Left forelimb (tissue), 1 donor: Measurements from ENCODE around the gene PDE5A.
"Not testable (repeated sequence)": the region's sequence is repeated elsewhere in the genome, so short reads cannot be mapped to it uniquely, and the experiment has no call there.

Experiments
- DNase-seq: peaks from one replicate; pipeline ENCODE4 v3.0.0-alpha.2; 2018; ENCODE audit warnings: low spot score

The PDE5A gene

DNA sequence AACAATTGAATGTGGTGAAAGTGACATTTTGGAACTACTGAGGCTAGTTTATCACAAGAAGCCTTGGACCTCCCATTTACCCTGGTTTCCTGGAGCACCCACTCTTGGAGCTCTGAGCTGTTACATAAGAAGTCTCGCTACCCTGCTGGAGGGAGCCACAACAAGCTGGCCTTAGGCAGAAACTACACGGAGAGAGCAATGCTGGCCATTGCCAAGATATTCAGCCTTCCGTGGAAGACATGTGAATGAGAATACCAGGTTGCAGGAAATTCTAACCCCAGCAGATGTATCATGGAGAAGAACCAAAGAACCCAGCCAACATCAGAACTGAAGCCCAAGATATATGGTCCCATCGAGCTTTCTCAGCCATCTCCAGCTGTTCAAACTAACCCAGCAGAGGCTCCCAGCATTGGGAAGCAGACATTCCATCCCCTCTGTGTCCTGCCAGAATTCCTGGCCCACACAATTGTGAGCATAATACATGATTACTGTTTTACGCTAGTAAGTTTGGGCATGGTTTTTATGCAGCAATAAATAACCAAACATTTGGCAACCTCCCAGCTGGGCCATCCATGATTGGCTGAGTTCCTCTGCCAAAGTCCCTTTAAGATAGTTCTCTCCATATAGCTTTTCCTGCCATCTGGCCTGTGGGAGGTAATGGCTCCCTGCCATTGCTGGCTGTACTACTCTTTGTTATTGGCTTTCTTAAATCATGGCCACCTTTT, 17.9 kb upstream of the PDE5A start:
- peak; percentile 78 for DNase-seq

DNA sequence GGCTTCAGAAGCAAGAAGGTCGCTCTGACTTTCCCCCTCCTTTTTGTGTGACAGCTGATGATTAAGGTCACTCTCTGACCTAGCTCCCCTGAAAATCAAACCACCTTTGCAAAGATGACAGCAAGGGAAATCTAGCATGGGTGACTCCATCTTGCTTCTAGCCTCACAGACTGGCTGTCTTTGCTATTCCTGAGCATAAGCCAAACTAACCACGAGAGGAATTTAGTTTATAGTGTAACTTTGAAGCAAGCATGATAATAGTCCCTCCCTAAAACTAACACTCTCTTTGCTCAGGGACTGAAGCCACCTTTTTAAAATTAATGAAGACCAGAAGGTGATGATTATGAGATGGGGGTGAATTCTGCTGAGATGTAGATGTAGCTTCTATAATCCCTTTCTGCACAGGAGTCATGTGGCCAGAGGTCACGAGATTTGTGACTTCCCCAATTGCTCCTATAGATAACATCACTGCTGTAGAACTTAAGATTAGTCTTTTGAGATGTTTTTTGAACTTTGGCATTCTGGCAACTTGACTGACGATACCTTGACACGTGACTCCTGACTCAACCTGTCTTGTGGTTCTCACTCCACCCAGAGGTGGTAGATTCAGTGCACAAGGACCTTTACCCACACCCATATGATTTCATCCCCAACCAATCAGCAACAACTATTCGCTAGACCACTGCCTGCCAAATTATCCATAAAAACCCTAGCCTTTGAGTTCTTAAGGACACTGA, 14.9 kb upstream of the PDE5A start:
- no peak for DNase-seq

DNA sequence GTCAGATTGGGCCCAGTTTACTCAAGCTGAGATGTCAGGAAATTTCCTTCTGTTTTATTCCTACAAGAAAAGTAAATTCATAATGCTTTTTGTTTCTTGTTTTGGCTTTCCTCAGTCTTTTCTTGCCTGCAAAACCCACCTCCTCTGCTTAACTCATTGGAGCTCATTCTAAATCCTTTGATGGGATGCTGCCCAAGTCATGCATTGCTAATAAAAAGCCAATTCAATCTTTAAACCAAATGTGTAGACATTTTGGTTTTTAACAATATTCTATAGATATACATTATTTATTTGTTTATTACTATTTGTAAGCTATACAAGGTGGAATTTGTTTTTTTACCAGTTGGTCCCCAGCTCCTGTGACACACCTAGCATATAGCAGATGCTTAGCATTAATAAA, 13.2 kb upstream of the PDE5A start:
- no peak for DNase-seq

DNA sequence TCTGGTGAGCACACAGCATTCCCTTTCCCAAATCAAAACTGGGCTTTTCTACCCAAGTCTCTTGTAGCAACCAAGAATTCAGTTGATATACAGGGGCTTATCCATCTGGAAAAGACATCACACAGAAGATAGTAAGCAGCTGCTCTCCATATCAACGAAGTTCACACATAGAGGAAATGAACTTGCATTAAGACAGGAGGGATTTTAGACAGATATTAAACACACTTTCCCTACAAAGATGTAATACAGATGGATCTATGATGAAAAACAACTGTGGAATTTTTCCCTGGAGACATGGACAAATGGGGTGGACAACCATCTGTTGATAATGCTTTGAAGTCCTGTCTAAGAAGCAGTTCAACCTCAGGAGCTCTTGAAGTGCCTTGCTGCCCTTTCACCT, 9.8 kb upstream of the PDE5A start:
- no peak for DNase-seq

DNA sequence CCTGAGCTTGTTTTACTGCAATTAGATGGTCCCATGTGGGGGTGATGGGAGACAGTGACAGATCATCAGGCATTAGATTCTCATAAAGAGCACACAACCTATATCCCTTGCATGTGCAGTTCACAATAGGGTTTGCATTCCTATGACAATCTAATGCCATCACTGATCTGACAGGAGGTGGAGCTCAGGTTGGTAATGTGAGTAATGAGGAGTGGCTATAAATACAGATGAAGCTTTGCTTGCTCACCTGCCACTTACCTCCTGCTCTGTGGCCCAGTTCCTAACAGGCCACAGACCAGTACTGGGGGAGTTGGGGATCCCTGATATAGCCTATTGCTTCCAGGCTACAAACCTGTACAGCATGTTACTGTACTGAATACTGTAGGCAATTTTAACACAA, 8.2 kb upstream of the PDE5A start:
- DNase-seq: not testable (repeated sequence)

DNA sequence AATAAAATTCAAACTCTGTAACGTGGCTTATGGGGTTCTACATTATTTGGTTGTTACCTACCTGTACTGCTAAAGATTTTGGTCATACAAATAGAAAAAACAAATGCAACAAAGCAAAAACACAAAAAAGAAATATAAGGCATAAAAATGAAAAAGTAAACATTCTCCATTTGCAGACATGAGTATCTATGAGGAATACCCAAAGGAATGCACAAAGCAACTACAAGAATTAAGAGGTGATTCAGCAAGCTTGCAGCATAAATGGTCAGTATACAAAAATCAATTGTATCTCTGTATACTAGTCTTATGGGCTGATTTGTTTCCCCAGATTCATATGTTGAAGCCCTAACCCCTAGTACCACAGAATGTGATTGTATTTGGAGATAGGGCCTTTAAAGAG, 3.6 kb upstream of the PDE5A start:
- DNase-seq: no peak

DNA sequence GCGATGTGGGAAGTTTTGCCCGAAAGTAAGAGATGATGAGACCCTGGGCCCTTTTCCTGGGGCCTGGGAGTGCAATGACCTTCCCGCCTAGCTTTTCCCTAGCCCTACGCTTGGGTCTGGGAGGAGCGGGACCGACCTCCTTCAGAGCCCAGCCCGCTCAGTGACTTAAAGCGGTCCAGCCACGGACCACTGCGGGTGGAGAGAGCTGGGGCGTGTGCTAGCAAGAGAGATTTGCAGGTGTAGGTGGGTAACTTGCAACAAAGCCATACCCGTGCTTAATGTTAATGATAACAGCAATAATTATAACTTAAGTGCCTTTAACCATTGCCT, 503 bp upstream of the PDE5A start:
- no peak for DNase-seq

DNA sequence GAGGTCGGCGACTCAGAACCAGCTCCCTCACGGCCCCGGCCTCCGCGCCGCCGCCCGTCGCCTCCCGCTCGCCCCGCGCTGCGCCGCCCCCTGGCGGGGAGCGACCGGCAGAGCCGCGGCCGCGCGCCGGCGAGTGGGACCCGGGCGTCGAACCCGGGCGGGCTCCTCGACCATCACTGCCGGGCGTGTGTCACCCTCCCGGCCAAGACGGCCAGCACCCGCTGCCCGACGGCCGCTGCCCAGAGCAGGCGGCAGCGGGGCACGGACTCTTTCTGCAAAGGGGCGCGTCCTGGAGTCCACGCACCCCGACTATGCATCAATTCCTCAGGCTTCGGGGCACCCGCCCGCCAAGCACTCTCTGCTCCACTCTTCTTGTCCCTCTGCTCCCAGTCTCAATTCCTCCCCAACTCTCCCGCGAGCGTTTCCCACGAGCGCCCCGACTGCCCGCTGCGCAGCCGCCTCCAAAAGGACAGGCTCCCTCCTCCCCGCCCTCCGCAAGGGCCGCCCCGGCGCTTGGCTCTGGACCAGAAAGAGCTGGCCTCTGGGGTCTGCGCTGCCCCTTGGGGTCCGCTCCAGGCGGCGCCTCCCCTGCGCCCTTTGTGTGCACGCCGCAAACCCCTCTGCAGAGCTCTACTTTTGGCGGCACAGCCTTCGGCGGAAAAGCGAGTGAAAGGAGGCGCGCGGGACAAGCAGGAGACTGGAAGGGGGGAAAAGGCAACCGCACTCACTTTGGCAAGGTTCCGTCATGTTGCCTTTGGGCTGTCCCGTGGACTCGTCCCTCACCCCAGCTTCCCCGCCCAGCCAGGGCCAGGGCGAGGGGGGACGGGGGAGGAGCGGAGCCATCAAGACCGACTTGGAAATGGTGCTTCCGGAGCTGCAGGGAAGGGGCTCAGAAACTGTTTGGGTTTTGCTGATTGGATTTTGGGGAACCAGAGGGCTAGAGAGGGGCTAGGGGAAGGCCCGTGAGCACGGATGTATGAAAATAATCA, 1.0 kb downstream of the PDE5A start:
- DNase-seq: peak; percentile 83

DNA sequence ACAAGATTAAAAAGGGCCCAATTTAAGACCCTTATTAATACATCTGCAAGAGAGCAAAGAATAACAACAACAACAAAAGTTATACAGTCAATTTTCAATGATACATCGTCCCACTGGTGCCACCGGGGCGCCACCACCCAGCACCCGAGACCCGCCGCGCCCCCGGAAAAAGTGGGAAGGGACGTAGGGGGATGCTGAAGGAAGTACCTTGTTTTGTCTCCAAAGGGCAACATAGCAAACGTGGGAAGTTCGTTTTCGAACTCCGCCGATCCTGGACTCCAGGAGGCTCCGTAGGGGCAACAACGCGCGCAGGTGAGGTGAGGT, 1.7 kb downstream of the PDE5A start:
- no peak for DNase-seq

DNA sequence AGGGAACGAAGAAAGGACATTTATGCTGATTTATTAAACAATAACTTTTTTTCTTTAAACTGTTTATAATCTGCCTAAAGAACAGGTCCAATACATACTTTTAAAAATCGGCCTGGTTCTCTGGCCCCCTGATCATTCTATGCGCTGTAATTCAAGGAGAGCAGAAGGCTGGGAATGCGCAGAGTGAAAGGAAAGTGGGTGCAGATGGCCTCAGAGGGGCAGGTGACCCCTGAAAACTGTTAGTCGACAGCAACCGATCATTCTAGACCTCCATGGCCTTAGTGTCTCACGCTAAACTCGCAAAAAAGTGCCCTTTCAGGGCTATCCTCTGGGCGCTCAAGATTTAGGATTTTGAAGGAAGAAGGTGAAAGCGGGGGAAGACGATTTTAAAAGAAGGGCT, 2.2 kb downstream of the PDE5A start:
- no peak for DNase-seq

DNA sequence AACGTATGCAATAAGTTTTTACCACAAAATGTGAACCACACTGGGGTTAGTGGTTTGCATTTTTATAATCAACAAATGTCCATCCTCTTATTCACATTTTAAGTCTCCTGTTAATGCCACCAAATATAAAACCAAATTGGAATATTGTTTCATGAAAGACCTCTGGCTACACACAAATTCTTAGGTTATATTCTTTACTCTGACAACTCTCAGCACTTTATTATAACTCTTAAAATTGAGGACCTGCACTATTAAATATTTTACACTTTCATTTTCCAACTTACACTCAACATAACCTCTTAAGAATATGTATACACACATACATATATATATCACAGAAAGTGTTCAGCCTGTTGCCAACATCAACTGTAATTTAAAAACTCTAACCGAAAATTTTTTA, 2.8 kb downstream of the PDE5A start:
- no peak for DNase-seq

DNA sequence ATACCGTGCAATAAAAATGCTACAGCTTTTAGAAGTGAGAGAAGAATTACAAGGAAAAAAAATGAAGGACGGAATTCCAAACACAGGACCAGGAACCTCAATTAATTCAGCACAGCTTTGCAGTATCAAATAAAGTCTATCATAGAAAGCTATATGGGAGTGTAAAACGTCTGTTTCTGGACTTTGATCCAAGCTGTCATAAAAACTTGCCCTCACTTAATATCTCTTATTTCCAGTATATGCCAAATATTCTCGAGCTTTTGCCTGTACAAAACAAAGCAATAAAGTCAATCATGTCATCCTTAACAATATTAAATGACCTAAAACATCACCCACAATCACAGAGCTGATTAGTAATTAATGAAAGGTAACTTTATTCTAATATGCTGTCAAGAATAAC, 4.2 kb downstream of the PDE5A start:
- DNase-seq: no peak

DNA sequence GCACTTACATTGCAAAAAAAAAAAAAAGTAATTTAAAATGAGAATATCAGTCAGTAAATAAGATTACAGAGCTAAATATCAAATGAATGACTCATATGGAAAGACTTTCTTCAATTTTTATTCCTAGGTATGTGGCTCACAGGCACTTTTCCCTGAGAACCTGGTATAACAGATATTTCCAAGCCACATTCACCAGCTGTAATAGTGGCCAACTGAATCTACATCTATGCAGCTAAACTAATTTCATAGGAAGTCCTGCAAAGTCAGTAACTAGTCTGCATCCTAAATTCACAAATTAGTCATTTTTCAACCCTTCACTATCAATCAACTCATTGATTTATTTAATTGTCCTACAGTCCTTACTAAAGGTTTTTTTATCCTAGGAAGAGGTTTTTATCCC, 5.6 kb downstream of the PDE5A start:
- no peak for DNase-seq

DNA sequence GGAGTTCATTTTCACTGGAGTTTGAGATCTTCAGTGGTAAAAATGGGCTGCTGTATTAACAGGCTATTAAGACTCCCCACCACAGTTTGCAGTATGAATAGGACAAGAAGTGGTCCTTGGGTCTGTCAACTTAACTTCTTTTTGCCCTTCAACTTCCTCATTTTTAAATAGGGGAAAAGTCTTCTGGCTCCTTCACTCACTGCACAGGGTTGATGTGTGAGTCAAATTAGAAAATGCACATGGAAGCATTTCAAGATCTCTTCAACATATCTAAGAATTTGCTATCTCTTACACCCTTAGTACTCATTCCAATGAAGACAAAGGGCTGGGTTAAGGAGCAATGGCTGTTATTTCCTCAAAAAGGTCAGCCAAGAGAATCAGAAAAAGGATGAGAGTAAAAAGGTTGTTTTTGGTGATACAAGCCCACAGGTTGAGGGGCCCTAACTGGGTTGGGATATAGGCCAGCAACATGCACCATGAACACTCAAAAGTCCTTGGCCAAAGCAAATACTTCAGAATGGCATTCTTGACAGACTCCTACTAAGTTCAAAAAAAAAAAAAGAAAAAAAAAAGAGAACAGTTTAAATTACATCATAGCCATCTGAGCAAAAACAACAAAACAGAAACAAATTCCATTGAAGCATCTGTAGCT, 13.4 kb downstream of the PDE5A start:
- no peak for DNase-seq

DNA sequence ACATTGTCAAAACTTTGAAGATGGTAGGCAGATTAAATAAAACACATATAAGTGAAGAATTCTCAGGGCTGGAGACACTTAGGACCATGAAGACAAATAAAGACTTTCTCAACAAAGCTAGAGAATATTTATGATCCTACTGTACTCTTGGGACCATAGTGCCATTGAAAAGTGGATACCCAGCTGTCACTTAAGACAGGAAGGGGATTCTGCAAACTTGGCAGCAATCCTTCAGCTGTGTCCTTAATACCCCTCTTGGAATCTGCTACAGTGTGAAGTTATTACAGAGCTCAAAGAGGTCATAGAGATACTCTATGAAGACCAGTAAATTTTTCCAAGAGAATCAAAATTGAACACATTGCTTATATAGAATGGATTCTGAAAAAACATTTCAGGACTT, 24.3 kb downstream of the PDE5A start:
- DNase-seq: no peak

DNA sequence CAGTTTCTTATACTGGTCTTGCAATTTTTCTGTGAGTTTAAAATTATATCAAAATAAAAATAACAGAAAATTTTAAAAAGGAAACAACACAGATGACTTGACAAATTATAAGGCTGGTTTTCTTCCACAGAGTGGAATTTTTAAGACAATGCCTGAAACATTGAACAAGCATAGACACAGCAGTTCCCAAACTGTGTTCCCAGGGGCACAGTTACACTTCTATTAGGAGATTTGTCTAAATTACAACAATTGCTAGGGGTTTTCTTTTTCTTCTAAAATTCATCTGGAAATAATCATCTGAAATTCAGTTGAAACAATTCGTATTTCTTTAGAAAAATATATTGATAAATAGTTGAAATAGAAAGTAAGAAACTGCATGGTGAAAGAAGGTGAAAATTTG, 26.2 kb downstream of the PDE5A start:
- DNase-seq: no peak

DNA sequence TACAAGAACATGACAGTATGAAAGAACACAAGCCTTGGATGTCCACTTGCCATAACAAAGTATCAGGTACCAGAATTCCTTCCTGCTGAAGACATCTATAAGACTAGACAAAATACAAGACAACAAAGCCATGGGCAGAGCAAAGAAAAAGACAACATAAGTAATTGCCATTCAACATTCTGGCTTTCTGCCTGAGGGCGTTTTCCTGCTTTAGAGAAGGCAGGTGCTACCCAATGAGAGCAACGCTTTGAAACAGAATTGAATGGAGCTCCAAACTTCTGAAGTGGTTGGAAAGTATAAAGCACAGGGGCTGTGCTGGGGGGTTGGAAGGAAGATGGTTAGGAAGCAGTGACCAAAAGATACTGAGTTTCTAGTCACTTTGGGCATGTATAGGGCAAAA, 30.1 kb downstream of the PDE5A start:
- no peak for DNase-seq

DNA sequence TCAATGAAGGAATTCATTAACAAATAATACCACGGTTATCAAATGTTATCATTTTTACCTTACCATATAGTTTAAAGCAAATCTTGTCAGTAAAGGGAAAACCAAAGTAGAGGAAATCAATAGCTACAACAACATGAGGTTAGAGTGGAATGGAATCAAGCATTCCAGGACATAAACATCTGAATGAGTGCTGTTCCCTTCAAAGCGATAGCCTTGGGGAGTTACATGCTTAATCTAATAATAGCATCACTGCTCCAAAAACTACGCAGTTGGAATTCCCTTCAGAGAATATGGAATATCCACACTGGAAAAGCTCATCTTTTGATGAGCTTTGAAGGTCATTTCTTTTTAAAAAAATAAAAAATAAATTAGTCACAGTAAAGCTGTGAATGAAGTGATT, 31.2 kb downstream of the PDE5A start:
- DNase-seq: no peak

DNA sequence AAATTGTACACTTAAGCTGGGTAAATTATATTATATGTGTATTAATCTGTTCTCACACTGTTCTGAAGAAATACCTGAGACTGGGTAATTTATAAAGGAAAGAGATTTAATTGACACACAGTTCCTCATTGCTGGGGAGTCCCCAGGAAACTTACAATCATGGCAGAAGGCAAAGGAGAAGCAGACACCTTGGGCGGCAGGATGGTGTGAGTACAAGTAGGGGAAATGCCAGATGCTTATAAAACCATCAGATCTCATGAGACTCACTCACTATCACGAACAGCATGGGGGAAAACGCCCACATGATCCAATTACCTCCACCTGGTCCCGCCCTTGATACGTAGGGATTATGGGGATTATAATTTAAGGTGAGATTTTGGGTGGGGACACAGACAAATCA, 34.9 kb downstream of the PDE5A start:
- DNase-seq: no peak

DNA sequence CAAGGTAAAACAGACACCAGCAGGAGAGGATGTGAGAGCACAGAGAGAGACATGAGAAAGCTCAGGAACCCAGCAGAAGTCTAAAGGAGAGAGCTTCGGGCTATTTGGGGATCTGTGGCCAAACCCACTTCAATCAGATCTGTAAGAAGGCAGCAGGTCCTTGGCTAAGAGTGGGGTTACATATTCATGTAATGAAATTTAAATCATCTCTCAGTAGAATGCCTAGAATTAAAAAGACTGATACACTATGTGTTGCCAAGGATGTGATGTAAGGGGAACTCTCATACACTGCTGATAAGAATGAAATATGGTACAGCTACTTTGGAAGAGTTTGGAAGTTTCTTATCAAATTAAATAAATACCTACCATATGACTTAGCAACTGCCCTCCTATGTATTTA, 35.8 kb downstream of the PDE5A start:
- DNase-seq: no peak

DNA sequence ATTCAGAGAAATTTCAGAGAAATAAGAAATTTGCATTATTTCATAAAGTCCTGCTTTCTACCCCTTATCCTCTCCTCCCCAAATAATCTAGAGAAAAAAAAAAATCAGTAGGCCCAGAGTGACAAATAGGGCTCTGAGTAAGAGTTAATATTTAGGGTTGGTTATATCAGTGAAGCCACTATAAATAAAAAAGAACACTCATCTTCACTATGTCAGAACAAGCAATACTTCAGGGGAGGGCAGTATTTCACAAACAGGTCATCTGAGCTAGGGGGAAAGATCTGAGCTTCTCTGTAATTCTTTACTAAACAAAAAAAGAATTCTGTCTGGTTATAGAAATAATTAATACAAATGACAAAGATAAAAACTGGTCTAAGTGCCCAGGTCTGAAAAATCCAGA, 39.4 kb downstream of the PDE5A start:
- no peak for DNase-seq

DNA sequence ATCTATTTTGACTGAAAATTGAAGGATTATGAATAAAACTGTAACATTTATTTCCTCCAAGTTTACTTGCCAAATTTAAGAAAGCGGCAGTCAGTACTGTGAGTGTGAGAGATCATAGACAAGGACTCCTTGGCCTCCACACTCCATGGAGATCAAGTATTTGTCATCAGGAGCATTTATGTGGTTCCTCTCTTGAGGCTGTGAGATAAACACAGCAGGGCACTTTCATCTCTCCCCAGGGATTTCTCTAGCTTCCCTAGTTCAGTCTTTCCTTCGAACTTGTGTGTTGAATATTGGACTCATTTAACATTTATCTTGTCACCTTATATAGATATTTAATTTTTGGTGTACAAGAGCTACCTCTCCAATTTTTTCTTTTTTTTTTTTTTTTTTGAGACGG, 40.8 kb downstream of the PDE5A start:
- DNase-seq: no peak

DNA sequence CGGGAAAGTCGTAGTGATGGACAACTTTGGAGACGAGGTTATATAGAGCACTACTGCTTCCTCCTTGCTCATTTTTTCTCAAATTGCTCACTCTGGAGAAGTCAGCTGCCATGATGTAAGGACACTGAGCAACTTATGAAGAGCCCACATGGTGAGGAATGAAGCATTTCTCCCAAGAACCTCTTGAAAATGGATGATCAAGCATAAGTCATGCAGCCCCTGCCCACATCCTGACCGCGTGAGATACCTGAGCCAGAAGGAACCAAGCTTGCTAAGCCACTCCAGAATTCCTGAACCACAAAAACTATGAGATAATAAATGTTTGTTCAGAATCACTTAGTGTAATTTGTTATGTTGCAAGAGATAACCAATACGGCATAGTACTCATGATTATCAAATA, 42.8 kb downstream of the PDE5A start:
- DNase-seq: no peak
